ENCODE data around the gene ADA.
"Not testable (repeated sequence)": the region's sequence is repeated elsewhere in the genome, so short reads cannot be mapped to it uniquely, and the experiment has no call there.

ADA gene

GRCh38 chr20:44659931-44660330, 8.4 kb upstream of the ADA start:
- H3K27me3 ChIP-seq (ENCODE audit: insufficient read depth, low read depth), result no peaks in the 10 kb centered on the region
- no peak overlapping the region for H2AFZ ChIP-seq (ENCODE audit: low read depth)
- H4K20me1 ChIP-seq (ENCODE audit: insufficient read depth), result no peaks in the 10 kb centered on the region
- peaks cover 6% of the 10 kb centered on the region for H3K4me1 ChIP-seq (ENCODE audit: low read depth, poor library complexity, severe bottlenecking)
- H3K9ac ChIP-seq, result no peak overlapping the region
- no peak overlapping the region for H3K27ac ChIP-seq
- H3K36me3 ChIP-seq (ENCODE audit: insufficient read depth), result no peaks in the 10 kb centered on the region
- TF ChIP-seq CTCF (conservative IDR thresholded peaks at IDR 0.05; ENCODE audit: low read depth, low read length), result no peak
- no peak overlapping the region for H3K4me3 ChIP-seq (IDR thresholded peaks at IDR 0.05; ENCODE audit: insufficient read depth, low read depth, low read length)
- H3K4me2 ChIP-seq, result no peak overlapping the region
- no peaks in the 10 kb centered on the region for H3K79me2 ChIP-seq (ENCODE audit: insufficient read depth, low read depth)

- Histone ChIP-seq H3K4me2 (no peak overlapping the region), H3K27me3 (ENCODE audit: insufficient read depth, low read depth) (no peaks in the 10 kb centered on the region), H3K27ac (no peak overlapping the region), H3K36me3 (ENCODE audit: insufficient read depth) (no peaks in the 10 kb centered on the region), H3K79me2 (ENCODE audit: insufficient read depth, low read depth) (no peaks in the 10 kb centered on the region), H3K4me1 (ENCODE audit: low read depth, poor library complexity, severe bottlenecking) (peaks cover 6% of the 10 kb centered on the region), H3K4me3 (IDR thresholded peaks at IDR 0.05; ENCODE audit: insufficient read depth, low read depth, low read length) (no peak overlapping the region), H3K9ac (no peak overlapping the region), H4K20me1 (ENCODE audit: insufficient read depth) (no peaks in the 10 kb centered on the region), H2AFZ (ENCODE audit: low read depth) (no peak overlapping the region)
- no peak for TF ChIP-seq CTCF (conservative IDR thresholded peaks at IDR 0.05; ENCODE audit: low read depth, low read length)
These were observed 7.3 kb upstream of the ADA start for GRCh38 chr20:44658810-44659209.

GRCh38 chr20:44657875-44658274, 6.4 kb upstream of the ADA start:
- TF ChIP-seq CTCF (conservative IDR thresholded peaks at IDR 0.05; ENCODE audit: low read depth, low read length), result no peak
- Histone ChIP-seq H3K4me1 (ENCODE audit: low read depth, poor library complexity, severe bottlenecking) (peaks cover 14% of the 10 kb centered on the region), H3K9ac (no peak overlapping the region), H3K4me3 (IDR thresholded peaks at IDR 0.05; ENCODE audit: insufficient read depth, low read depth, low read length) (no peak overlapping the region), H2AFZ (ENCODE audit: low read depth) (no peak overlapping the region), H4K20me1 (ENCODE audit: insufficient read depth) (no peaks in the 10 kb centered on the region), H3K79me2 (ENCODE audit: insufficient read depth, low read depth) (no peaks in the 10 kb centered on the region), H3K27me3 (ENCODE audit: insufficient read depth, low read depth) (no peaks in the 10 kb centered on the region), H3K36me3 (ENCODE audit: insufficient read depth) (no peaks in the 10 kb centered on the region), H3K4me2 (no peak overlapping the region), H3K27ac (no peak overlapping the region)

GRCh38 chr20:44656448-44656847, 4.9 kb upstream of the ADA start:
- Histone ChIP-seq H3K9ac (no peak overlapping the region), H3K36me3 (ENCODE audit: insufficient read depth) (no peaks in the 10 kb centered on the region), H3K27ac (no peak overlapping the region)

GRCh38 chr20:44654210-44654609, 2.7 kb upstream of the ADA start:
- not testable (repeated sequence) for H3K4me3 ChIP-seq (IDR thresholded peaks at IDR 0.05; ENCODE audit: insufficient read depth, low read depth, low read length); H2AFZ ChIP-seq (ENCODE audit: low read depth); H3K27me3 ChIP-seq (ENCODE audit: insufficient read depth, low read depth); H3K36me3 ChIP-seq (ENCODE audit: insufficient read depth); H4K20me1 ChIP-seq (ENCODE audit: insufficient read depth); H3K9ac ChIP-seq; H3K27ac ChIP-seq; H3K4me2 ChIP-seq
- Histone ChIP-seq H3K79me2 (ENCODE audit: insufficient read depth, low read depth) (peaks cover 22% of the 10 kb centered on the region), H3K4me1 (ENCODE audit: low read depth, poor library complexity, severe bottlenecking) (peaks cover 24% of the 10 kb centered on the region)

More at GRCh38 chr20:44656448-44656847, 4.9 kb upstream of the ADA start:
- Histone ChIP-seq H3K4me2 (no peak overlapping the region), H3K79me2 (ENCODE audit: insufficient read depth, low read depth) (no peaks in the 10 kb centered on the region; the same call in 1 of the 2 replicates), H3K4me1 (ENCODE audit: low read depth, poor library complexity, severe bottlenecking) (peaks cover 15% of the 10 kb centered on the region), H4K20me1 (ENCODE audit: insufficient read depth) (no peaks in the 10 kb centered on the region), H2AFZ (ENCODE audit: low read depth) (no peak overlapping the region), H3K4me3 (IDR thresholded peaks at IDR 0.05; ENCODE audit: insufficient read depth, low read depth, low read length) (no peak overlapping the region), H3K27me3 (ENCODE audit: insufficient read depth, low read depth) (no peaks in the 10 kb centered on the region)
- TF ChIP-seq CTCF (conservative IDR thresholded peaks at IDR 0.05; ENCODE audit: low read depth, low read length), result no peak

All from KMS-11 (cell line).